ENCODE results near the gene RYR3.

The RYR3 gene

GRCh38 chr15:33384307-33384706, 73.5 kb downstream of the RYR3 start:
- DNase-seq, result no peak

- no peak for DNase-seq
Observed at GRCh38 chr15:33392453-33392852, 81.7 kb downstream of the RYR3 start.

- DNase-seq, result no peak
Observed at GRCh38 chr15:33393546-33393945, 82.8 kb downstream of the RYR3 start.

GRCh38 chr15:33395321-33395720, 84.6 kb downstream of the RYR3 start:
- DNase-seq, result no peak

GRCh38 chr15:33395846-33396245, 85.1 kb downstream of the RYR3 start:
- no peak for DNase-seq

GRCh38 chr15:33396475-33396874, 85.7 kb downstream of the RYR3 start:
- no peak for DNase-seq

GRCh38 chr15:33398555-33398954, 87.8 kb downstream of the RYR3 start:
- DNase-seq, result no peak

- DNase-seq, result no peak
Observed at GRCh38 chr15:33400941-33401340, 90.2 kb downstream of the RYR3 start.

GRCh38 chr15:33402600-33402999, 91.8 kb downstream of the RYR3 start:
- DNase-seq, result no peak

GRCh38 chr15:33405096-33405495, 94.3 kb downstream of the RYR3 start:
- DNase-seq, result no peak

GRCh38 chr15:33411596-33412540, 101.1 kb downstream of the RYR3 start:
- no peak for DNase-seq

GRCh38 chr15:33419701-33420100, 108.9 kb downstream of the RYR3 start:
- DNase-seq, result no peak

- DNase-seq, result no peak
Observed at GRCh38 chr15:33424025-33424424, 113.3 kb downstream of the RYR3 start.

GRCh38 chr15:33425142-33425541, 114.4 kb downstream of the RYR3 start:
- DNase-seq, result no peak

- DNase-seq, result no peak
Observed at GRCh38 chr15:33430577-33430976, 119.8 kb downstream of the RYR3 start.

GRCh38 chr15:33433821-33434220, 123.1 kb downstream of the RYR3 start:
- no peak for DNase-seq

- no peak for DNase-seq
Observed at GRCh38 chr15:33438396-33438795, 127.6 kb downstream of the RYR3 start.

- no peak for DNase-seq
Observed at GRCh38 chr15:33440900-33441299, 130.1 kb downstream of the RYR3 start.

- no peak for DNase-seq
Observed at GRCh38 chr15:33442449-33442848, 131.7 kb downstream of the RYR3 start.

GRCh38 chr15:33443708-33444107, 132.9 kb downstream of the RYR3 start:
- no peak for DNase-seq

- DNase-seq, result no peak
Observed at GRCh38 chr15:33445984-33446383, 135.2 kb downstream of the RYR3 start.

- DNase-seq, result no peak
Observed at GRCh38 chr15:33448151-33448550, 137.4 kb downstream of the RYR3 start.

GRCh38 chr15:33448961-33449606, 138.3 kb downstream of the RYR3 start:
- DNase-seq, result no peak

- DNase-seq, result no peak
Observed at GRCh38 chr15:33449810-33450209, 139.0 kb downstream of the RYR3 start.
